Fibroblast of lung (primary cell): ENCODE results near the gene DUSP15. TPM values are rescaled to one million over a fixed set of nuclear protein-coding genes. Genes with fewer than 3 reads are reported as not detected.

Source experiments
- DNase-seq, 2 donors: peaks; one replicate each; pipeline versions ENCODE4 v3.0.0 to v3.0.0-alpha.2; 2010; ENCODE audit warnings: low read depth in 2 of 2
- H2AFZ ChIP-seq: 2 replicates; pipeline ENCODE4 v1.5.1; 2012; ENCODE audit warnings: low read length, control low read depth, inconsistent platforms
- H3K27ac ChIP-seq: 2 replicates; pipeline ENCODE4 v1.5.1; 2011; ENCODE audit warnings: low read length, control low read depth; ENCODE audit not compliant: insufficient read depth
- H3K27me3 ChIP-seq: 2 replicates; pipeline ENCODE4 v1.5.1; 2011; ENCODE audit warnings: mild to moderate bottlenecking, low read length; ENCODE audit not compliant: control insufficient read depth, insufficient read depth
- H3K36me3 ChIP-seq: 2 replicates; pipeline ENCODE4 v1.5.1; 2011; ENCODE audit warnings: low read length; ENCODE audit not compliant: control insufficient read depth, insufficient read depth
- H3K4me1 ChIP-seq: 2 replicates; pipeline ENCODE4 v1.5.1; 2011; ENCODE audit warnings: low read length; ENCODE audit not compliant: control insufficient read depth, insufficient read depth; ENCODE audit errors: extremely low read depth
- H3K4me2 ChIP-seq: 2 replicates; pipeline ENCODE4 v1.5.1; 2011; ENCODE audit warnings: low read length, control low read depth; ENCODE audit not compliant: insufficient read depth; ENCODE audit errors: extremely low read depth
- H3K4me3 ChIP-seq, 4 experiments: fragments of 200-600 bp in 1 of 4; sonication (generic) in 1 of 4; replicated peaks in 1 of 4; 2 replicates each; pipeline ENCODE4 v1.5.1; 2011 to 2016; ENCODE audit warnings: low read length in 4 of 4, low read depth in 3 of 4, mild to moderate bottlenecking in 3 of 4, control low read depth in 2 of 4, inconsistent platforms in 1 of 4, mixed read lengths in 1 of 4; ENCODE audit not compliant: insufficient read depth in 1 of 4; ENCODE audit errors: control extremely low read depth in 1 of 4
- H3K79me2 ChIP-seq: 2 replicates; pipeline ENCODE4 v1.5.1; 2012; ENCODE audit warnings: mild to moderate bottlenecking, low read length, inconsistent platforms; ENCODE audit not compliant: control insufficient read depth, insufficient read depth
- H3K9ac ChIP-seq: 2 replicates; pipeline ENCODE4 v1.5.1; 2011; ENCODE audit warnings: mild to moderate bottlenecking, low read length, control low read depth; ENCODE audit not compliant: insufficient read depth
- H3K9me3 ChIP-seq: 2 replicates; pipeline ENCODE4 v1.5.1; 2012; ENCODE audit warnings: low read depth, low read length; ENCODE audit not compliant: control insufficient read depth, insufficient read depth
- H4K20me1 ChIP-seq: 2 replicates; pipeline ENCODE4 v1.5.1; 2011; ENCODE audit warnings: low read length; ENCODE audit not compliant: control insufficient read depth, insufficient read depth; ENCODE audit errors: extremely low read depth
- CTCF ChIP-seq, 2 donors: IDR thresholded peaks in 1 of 2; conservative IDR thresholded peaks in 1 of 2; 1 replicate in 1 of 2; 2 replicates in 1 of 2; pipeline ENCODE4 v1.5.1; 2011 to 2012; ENCODE audit warnings: low read length in 2 of 2, control low read depth in 1 of 2, inconsistent platforms in 1 of 2, low read depth in 1 of 2, mild to moderate bottlenecking in 1 of 2
- EZH2 ChIP-seq: IDR thresholded peaks from 2 replicates; pipeline ENCODE4 v1.5.1; 2012; ENCODE audit warnings: low read length, control low read depth, mild to moderate bottlenecking; ENCODE audit errors: missing control alignments
- polyA plus RNA-seq, 2 donors: library from polyadenylated mRNA; depleted of rRNA in 1 of 2; stranded (reverse) in 1 of 2; unstranded in 1 of 2; fragments of >200 nt; gene quantifications; 2 replicates each; pipeline ENCODE4 v1.2.1, GENCODE V29; 2011 to 2012; ENCODE audit warnings: missing spikeins in 1 of 2
- total RNA-seq: library from RNA; depleted of rRNA; stranded (reverse); fragments of >200 nt; gene quantifications from 2 replicates; pipeline ENCODE4 v1.2.1, GENCODE V29; 2014

Gene DUSP15
- total and polyA plus RNA-seq, 2 donors (not counting 1 experiment from before 2014, with no cell fraction given): 0.14 TPM; not detected in 1

DNA sequence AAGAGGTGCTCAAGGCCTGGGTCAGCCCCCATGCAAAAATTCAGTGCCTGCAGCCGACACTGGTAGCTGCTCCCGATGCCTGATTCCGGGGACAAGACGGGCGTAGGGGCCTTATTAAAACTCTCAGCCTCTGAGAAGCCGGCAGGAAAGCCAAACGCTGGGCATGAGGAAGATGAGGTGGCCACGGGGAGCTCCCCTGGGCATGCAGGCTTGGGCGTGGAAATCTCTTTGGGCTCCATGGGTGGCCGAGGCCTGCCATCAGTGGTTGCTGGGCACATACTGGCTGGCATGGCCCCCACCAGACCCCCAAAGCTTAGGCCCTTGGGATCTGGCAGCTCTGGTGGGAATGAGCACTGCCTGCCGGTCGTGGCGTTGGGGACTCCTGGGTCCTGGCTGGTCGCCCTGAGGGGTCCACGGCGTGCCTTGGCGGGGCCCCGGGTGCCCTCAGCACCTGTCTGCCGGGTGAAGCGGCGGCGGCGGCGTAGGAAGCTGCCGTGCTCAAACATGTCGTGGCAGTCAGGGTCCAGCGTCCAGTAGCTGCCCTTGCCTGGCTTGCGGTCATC is 25.5 kb downstream of the DUSP15 start:
- Histone ChIP-seq H2AFZ (no peak overlapping the region), H3K27me3 (peaks cover 12% of the 10 kb centered on the region), H3K9ac (no peak overlapping the region), H3K9me3 (no peaks in the 10 kb centered on the region), H3K27ac (no peak overlapping the region), H3K79me2 (no peaks in the 10 kb centered on the region), H3K4me1 (peaks cover 28% of the 10 kb centered on the region), H3K4me3 (no peak overlapping the region), H3K36me3 (no peaks in the 10 kb centered on the region), H4K20me1 (no peaks in the 10 kb centered on the region), H3K4me2 (no peak overlapping the region)
- TF ChIP-seq EZH2 (no peak), CTCF (conservative IDR thresholded peaks at IDR 0.05 in 1 of 2, IDR thresholded peaks at IDR 0.05 in 1 of 2; ENCODE audit: low read depth in 1 of 2, low read length in 2 of 2) (no peak)
- DNase-seq: no peak

DNA sequence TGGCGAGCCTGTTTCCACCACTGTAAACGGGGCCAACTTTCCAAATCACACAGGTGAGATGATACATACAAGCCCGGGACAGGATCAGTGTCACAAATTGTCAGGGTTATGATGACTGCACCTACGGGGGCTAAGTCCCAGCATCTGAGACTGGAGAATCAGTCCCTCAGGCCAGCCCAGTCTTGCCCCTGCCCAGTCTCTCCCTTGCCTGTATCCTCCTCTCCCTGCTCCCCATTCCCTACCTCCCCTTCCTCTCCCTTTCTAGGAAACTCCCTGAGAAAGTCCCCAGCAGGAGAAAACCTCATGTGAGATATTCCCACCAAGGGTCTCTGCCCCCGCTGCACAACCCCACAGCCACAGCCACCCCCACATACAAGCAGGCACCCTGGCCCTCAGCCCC is 26.4 kb downstream of the DUSP15 start:
- Histone ChIP-seq H4K20me1 (no peaks in the 10 kb centered on the region), H3K27ac (no peak overlapping the region), H3K27me3 (peaks cover 3% of the 10 kb centered on the region), H3K4me2 (no peak overlapping the region), H2AFZ (no peak overlapping the region), H3K9ac (no peak overlapping the region), H3K4me3 (no peak overlapping the region), H3K9me3 (no peaks in the 10 kb centered on the region), H3K36me3 (no peaks in the 10 kb centered on the region), H3K79me2 (no peaks in the 10 kb centered on the region), H3K4me1 (peaks cover 28% of the 10 kb centered on the region)
- TF ChIP-seq CTCF (conservative IDR thresholded peaks at IDR 0.05 in 1 of 2, IDR thresholded peaks at IDR 0.05 in 1 of 2; ENCODE audit: low read depth in 1 of 2, low read length in 2 of 2) (no peak), EZH2 (no peak)
- no peak for DNase-seq

- Histone ChIP-seq H4K20me1 (no peaks in the 10 kb centered on the region), H3K79me2 (no peaks in the 10 kb centered on the region), H3K9me3 (no peaks in the 10 kb centered on the region), H3K9ac (no peak overlapping the region), H3K36me3 (no peaks in the 10 kb centered on the region), H3K4me1 (peaks cover 30% of the 10 kb centered on the region), H3K27me3 (peaks cover 2% of the 10 kb centered on the region), H3K4me3 (no peak overlapping the region), H3K4me2 (no peak overlapping the region), H3K27ac (no peak overlapping the region), H2AFZ (no peak overlapping the region)
- TF ChIP-seq CTCF (conservative IDR thresholded peaks at IDR 0.05 in 1 of 2, IDR thresholded peaks at IDR 0.05 in 1 of 2; ENCODE audit: low read depth in 1 of 2, low read length in 2 of 2) (no peak), EZH2 (no peak)
- DNase-seq: no peak
These were observed 27.0 kb downstream of the DUSP15 start for GRCh38 chr20:31843288-31843687.
